RKO (cell line): ENCODE measurements around the gene ACLY.
"Not testable (repeated sequence)": the region's sequence is repeated elsewhere in the genome, so short reads cannot be mapped to it uniquely, and the experiment has no call there.

Experiments used
- DNase-seq: peaks from one replicate; pipeline ENCODE4 v3.0.0-alpha.2; 2016; ENCODE audit warnings: low spot score

Gene ACLY

GRCh38 chr17:41910701-41911391, 7.9 kb downstream of the ACLY start:
- DNase-seq, result peak; percentile 94

- DNase-seq, result no peak
These were observed 9.7 kb downstream of the ACLY start for GRCh38 chr17:41909088-41909487.

DNA sequence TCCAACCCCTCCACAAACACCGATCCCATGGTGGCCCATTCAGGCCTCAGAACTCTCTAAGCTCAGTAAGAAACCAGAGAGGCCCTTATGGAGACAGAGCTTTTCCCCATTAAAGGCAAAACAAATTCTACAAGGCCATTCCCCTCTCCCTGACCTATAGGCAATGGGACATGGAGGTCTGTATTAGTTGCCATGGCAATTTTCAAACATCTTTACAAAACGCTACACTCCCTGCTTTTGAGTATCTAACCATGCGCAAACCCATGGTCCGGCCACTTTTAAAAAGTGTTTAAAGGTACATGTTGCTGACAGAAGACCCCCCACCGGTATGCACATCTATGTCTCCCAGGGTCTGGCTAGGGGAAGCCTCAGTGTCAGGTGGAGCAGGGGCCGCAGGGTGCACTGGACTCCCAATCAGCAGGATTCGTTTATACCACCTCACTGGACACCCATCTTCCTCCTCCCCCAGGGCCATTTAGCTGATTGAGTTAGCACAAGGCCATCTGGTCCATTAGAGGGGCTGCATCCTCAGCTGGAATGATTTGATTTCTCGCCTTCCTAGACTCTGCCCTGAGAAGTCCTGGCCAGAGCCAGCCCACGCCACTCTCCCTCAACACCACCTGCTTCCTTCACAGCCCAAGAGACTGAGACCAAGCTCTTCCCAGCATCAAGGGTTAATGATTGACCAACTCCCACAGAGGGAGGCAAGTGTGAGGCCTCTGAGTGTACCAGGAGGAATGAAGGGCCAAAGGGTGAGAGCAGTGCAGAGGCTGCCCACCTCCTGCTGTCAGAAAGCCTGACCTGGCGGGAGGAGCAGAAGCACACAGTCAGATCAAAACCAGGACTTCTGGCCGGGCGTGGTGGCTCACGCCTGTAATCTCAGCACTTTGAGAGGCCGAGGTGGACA, 10.9 kb downstream of the ACLY start:
- DNase-seq, result no peak

DNA sequence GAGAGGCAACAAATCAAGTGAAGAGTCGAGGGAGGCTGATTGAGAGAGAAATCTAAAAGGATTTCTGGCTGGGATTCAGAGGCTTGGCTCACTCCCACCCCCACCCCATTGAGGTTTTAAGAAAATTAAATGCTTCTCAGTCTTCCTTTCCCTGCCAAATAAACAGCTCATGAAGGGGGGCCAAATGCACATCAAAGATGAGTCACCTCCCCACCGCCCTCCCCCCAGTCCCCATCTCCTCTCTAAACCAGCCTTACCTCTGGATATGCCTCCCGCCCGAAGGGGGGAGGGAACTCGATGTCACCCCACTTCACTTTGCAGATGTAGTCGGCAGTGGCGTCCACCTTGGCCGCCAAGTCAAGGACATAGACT, 11.6 kb downstream of the ACLY start:
- DNase-seq, result no peak

DNA sequence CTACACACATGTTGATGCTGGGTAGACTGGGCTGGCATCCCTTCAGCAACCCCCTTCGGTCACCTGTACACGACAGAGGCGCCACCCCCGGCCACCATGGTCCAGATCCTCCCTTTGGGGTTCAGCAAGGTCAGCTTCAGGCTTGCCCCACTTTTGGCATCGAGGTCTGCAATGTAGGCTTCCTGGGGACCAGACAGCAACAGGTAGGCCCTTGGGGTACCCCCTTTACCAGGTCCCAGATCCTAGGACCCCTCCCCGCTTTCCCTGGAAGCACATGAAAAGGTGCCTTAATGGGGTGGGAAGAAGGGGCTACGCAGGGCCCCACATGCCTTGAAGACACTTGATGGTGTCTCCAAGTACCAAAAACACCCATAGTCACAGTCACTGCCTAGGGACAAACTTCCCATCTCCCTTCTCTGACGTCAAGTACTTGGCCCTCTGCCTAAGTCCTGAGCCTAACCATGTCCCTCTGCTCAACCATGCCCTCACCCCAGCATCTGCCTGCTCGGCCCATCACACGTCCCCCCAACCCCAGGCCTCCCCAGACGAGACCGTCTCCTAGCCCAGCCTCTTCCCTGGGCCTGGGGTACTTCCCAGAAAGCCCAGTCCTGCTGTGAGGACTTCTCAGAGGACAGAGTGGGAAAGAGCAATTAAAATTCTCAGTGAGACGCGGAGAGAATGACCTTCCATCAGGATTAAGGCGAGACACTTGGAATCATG, 12.1 kb downstream of the ACLY start:
- no peak for DNase-seq

DNA sequence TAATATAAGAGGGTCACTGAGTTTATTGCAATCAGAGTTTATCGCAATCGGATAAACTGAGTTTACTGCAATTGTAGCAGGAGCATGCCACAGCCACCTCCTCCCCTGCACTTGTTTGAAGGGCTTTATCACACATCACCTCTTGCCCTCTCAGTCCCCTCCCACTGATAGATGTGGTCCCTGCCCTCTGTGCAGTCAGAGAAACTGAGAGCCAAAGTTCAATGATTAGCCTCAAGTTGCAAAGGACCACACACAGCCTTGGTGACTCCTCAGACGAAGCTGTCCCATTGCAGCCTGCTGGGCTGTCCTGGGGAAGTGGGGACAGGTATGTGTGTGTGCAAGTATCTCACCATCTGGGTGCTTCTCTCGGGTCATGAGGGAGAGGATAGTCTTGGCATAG, 13.6 kb downstream of the ACLY start:
- no peak for DNase-seq

- DNase-seq, result no peak
These were observed 14.4 kb downstream of the ACLY start for GRCh38 chr17:41904242-41904841.

DNA sequence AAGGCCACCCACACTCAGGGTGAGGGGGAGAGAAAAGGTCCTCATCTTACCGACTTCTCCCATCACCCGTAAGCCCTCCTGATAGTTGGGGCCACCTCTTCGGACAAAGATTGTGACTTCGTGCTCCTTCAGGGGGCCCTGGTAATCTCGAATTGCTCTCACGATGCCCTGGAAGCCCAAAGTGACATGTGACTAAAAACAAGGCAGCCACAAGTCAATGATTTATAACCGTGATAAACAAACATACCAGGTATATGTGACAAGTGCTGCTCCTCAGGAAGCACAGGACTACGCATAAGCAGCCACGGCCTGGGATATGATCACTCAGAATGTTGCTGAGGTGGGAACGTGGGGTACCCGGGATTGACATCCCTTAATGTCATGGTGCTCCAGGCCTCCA, 17.1 kb downstream of the ACLY start:
- no peak for DNase-seq

DNA sequence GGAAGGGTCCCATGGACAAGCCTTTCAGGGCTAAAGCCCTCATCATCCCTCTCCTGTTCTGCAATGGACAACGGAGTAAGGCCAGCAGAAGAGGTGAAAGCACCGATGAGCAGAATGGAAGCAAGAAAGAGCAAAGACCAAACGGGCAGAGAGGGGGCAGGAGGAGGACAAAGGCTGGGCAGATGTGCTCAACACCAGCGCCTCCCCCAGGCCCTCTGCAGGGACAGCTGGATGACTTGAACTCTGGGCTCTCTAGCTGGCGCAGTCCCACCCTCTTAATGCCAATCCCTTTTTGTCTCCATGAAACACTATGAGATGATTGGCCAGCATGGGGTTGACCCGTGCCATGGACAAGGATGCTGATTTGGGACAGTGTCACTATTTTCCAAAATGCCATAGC, 22.0 kb downstream of the ACLY start:
- peak; percentile 24 for DNase-seq

DNA sequence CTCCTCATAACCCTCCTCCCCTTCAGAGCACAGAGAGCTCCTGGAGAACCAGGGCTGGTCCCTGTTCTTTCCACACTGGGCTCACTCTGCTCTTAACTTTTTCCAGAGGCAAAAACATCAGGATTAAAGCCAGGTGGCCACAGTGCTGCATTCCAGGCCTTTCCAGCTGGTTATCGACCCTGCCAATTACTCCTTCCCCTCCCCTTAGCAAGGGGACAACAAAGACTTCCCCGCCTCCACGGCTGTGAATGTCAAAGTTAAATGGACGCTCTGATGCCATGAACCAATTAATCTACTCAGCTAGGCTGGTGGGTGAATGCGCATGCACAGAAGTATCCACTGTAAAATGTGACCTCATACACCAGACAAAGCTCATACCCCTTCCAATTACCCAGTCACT, 23.1 kb downstream of the ACLY start:
- DNase-seq, result no peak

GRCh38 chr17:41894791-41895331, 23.9 kb downstream of the ACLY start:
- peak; percentile 30 for DNase-seq

GRCh38 chr17:41893384-41893783, 25.4 kb downstream of the ACLY start:
- DNase-seq, result no peak

DNA sequence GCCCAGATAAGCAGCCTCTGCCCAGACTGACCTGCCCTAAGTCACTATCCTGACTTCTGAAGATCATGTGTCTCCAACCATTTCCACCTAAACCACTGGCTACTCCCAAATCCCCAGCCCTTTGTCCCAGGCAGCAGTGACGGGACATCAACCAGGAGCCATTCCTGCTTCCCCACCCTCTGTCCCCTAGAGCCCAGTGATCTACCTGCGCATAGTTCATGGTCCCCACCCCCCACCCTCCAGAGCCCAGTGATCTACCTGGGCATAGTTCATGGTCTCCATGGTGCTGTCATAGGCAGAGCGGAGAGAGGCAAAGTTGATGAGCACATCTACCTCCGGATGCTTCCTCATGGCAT, 26.8 kb downstream of the ACLY start:
- no peak for DNase-seq

GRCh38 chr17:41891135-41892020, 27.4 kb downstream of the ACLY start:
- no peak for DNase-seq

DNA sequence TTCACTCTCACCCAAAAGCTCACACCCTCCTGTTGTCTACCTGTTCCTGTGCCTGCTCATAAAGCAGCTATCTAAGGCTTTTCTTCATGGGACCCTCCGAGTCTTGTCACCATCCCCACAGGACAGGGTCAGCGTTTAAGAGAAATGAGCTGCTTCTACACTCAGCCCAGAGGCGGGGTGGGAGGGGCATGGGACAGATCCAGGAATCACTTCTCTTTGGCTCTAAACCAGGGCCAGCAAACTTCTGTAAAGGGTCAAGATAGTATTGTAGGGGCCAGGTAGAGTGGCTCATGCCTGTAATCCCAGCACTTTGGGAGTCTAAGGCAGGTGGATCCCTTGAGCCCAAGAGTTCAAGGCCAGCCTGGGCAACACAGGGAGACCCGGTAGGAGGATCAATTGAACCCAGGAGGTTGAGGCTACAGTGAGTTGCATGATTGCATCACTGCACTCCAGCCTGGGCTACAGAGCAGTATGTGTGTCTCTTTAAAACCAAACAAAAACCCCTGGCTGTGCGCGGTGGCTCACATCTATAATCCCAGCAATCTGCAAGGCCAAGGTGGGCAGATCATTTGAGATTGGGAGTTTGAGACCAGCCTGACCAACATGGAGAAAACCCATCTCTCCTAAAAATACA, 30.3 kb downstream of the ACLY start:
- DNase-seq, result no peak

- peak; percentile 47 for DNase-seq
These were observed 33.0 kb downstream of the ACLY start for GRCh38 chr17:41885733-41886132.

- DNase-seq, result no peak
These were observed 36.0 kb downstream of the ACLY start for GRCh38 chr17:41882756-41883155.

- DNase-seq, result no peak
These were observed 38.6 kb downstream of the ACLY start for GRCh38 chr17:41880130-41880529.

DNA sequence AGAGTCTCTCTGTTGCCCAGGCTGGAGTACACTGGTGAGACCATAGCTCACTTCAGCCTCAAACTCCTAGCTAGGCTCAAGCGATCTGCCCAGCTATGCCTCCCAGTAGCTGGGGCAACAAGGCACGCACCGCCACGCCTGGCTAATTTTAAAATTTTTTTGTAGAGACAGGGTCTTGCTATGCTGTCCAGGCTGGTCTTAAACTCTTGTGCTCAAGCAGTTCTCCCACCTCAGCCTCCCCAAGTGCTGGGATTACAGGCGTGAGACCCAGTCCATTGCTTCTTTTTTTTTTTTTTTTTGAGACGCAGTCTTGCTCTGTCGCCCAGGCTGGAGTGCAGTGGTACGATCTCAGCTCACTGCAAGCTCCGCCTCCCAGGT, 44.5 kb downstream of the ACLY start:
- not testable (repeated sequence) for DNase-seq

DNA sequence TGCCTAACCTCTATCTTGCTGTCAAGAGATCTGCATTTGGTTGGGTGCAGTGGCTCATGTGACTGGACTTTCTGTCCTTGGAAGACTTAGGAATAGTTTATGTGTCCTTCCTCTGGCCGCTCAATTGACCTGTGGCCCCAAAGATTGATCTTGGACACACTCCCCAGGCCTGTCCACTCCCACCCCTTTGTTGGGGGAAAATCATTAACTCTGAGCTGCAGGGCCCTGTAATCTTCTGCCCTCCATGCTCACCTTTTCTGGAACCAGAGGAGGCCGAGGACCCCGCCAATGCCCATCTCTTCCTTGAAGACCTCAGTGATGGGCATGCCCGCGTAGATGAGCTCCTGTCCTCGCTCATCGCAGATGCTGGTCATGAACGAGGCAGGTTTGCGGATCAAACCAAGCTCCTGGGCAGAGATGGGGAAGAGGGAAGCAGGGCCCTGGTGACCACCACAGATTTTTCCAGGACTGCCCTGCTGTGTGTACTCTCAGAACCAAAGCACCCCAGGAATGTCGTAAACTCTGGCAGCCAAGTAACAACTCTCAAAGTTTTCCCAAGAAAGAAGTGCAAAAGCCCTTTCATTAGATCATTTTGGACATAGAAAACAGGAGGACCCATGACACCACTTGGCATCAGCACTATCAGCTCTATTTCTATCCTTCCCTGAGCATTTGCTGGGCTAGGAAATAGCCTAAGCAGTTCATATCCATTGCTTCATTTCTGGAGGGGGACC, 45.0 kb downstream of the ACLY start:
- no peak for DNase-seq
